ENCODE results near the gene HOXC12. TPM values are rescaled to one million over a fixed set of nuclear protein-coding genes. Genes with fewer than 3 reads are reported as not detected.

The HOXC12 gene
- total and polyA plus RNA-seq, 4 donors = not detected

- Histone ChIP-seq H3K4me3 (no peak overlapping the region), H3K9ac (ENCODE audit: insufficient read depth in 1 of 2, low read length in 2 of 2) (no peak overlapping the region), H3K9me3 (ENCODE audit: control insufficient read depth in 4 of 4, insufficient read depth in 3 of 4, low read length in 3 of 4) (peaks cover 0 to 15% (median 0%) of the 10 kb centered on the region in 4 donors), H3K27ac (ENCODE audit: low read depth in 1 of 2, low read length in 1 of 2) (no peak overlapping the region), H3K36me3 (ENCODE audit: control insufficient read depth in 4 of 4, insufficient read depth in 4 of 4, low read length in 4 of 4) (no peaks in the 10 kb centered on the region), H3K27me3 (ENCODE audit: control insufficient read depth in 3 of 3, insufficient read depth in 3 of 3, low read length in 2 of 3) (peaks cover 16 to 97% (median 93%) of the 10 kb centered on the region in 3 donors), H3K4me1 (ENCODE audit: control insufficient read depth in 5 of 5, insufficient read depth in 5 of 5, low read length in 5 of 5) (peaks cover 0 to 9% (median 0%) of the 10 kb centered on the region in 5 donors)
- ATAC-seq (ENCODE audit: insufficient read depth, low FRiP score) (no peak), DNase-seq (no peak)
- no peak for TF ChIP-seq CTCF (IDR thresholded peaks at IDR 0.05; ENCODE audit: control extremely low read depth, extremely low read depth)
- 8 to 10% methylated on average over 11 of the region's 11 CpGs for WGBS, 2 donors
Observed at GRCh38 chr12:53956914-53957536, 2.3 kb downstream of the HOXC12 start.

GRCh38 chr12:53958128-53958527 lies 3.4 kb downstream of the HOXC12 start:
- H3K36me3 ChIP-seq (ENCODE audit: control insufficient read depth in 4 of 4, insufficient read depth in 4 of 4, low read length in 4 of 4) = no peaks in the 10 kb centered on the region
- no peak for TF ChIP-seq CTCF (IDR thresholded peaks at IDR 0.05; ENCODE audit: control extremely low read depth, extremely low read depth)
- no peak for DNase-seq
- peaks cover 0 to 15% (median 0%) of the 10 kb centered on the region in 4 donors for H3K9me3 ChIP-seq (ENCODE audit: control insufficient read depth in 4 of 4, insufficient read depth in 3 of 4, low read length in 3 of 4)
- peaks cover 20 to 97% (median 94%) of the 10 kb centered on the region in 3 donors for H3K27me3 ChIP-seq (ENCODE audit: control insufficient read depth in 3 of 3, insufficient read depth in 3 of 3, low read length in 2 of 3)
- no peak overlapping the region for H3K27ac ChIP-seq (ENCODE audit: low read depth in 1 of 2, low read length in 1 of 2)
- peaks cover 0 to 9% (median 0%) of the 10 kb centered on the region in 5 donors for H3K4me1 ChIP-seq (ENCODE audit: control insufficient read depth in 5 of 5, insufficient read depth in 5 of 5, low read length in 5 of 5)
- ATAC-seq (ENCODE audit: insufficient read depth, low FRiP score) = no peak
- no peak overlapping the region for H3K4me3 ChIP-seq
- 22 to 24% methylated on average over 3 of the region's 3 CpGs for whole genome bisulfite sequencing, 2 donors
- H3K9ac ChIP-seq (ENCODE audit: insufficient read depth in 1 of 2, low read length in 2 of 2) = no peak overlapping the region

GRCh38 chr12:53959314-53959713 lies 4.6 kb downstream of the HOXC12 start:
- ATAC-seq (ENCODE audit: insufficient read depth, low FRiP score) = no peak
- H3K36me3 ChIP-seq (ENCODE audit: control insufficient read depth in 4 of 4, insufficient read depth in 4 of 4, low read length in 4 of 4) = no peaks in the 10 kb centered on the region
- H3K9ac ChIP-seq (ENCODE audit: insufficient read depth in 1 of 2, low read length in 2 of 2) = no peak overlapping the region
- H3K27me3 ChIP-seq (ENCODE audit: control insufficient read depth in 3 of 3, insufficient read depth in 3 of 3, low read length in 2 of 3) = peaks cover 25 to 97% (median 94%) of the 10 kb centered on the region in 3 donors
- peaks cover 0 to 10% (median 0%) of the 10 kb centered on the region in 5 donors for H3K4me1 ChIP-seq (ENCODE audit: control insufficient read depth in 5 of 5, insufficient read depth in 5 of 5, low read length in 5 of 5)
- DNase-seq = no peak
- no peak for TF ChIP-seq CTCF (IDR thresholded peaks at IDR 0.05; ENCODE audit: control extremely low read depth, extremely low read depth)
- no peak overlapping the region for H3K27ac ChIP-seq (ENCODE audit: low read depth in 1 of 2, low read length in 1 of 2)
- H3K4me3 ChIP-seq = no peak overlapping the region
- 10 to 16% methylated on average over 4 of the region's 4 CpGs for WGBS, 2 donors
- H3K9me3 ChIP-seq (ENCODE audit: control insufficient read depth in 4 of 4, insufficient read depth in 3 of 4, low read length in 3 of 4) = peaks cover 0 to 15% (median 0%) of the 10 kb centered on the region in 4 donors
